ENCODE measurements around the gene MAGEF1. TPM values are rescaled to one million over a fixed set of nuclear protein-coding genes. Genes with fewer than 3 reads are reported as not detected.
"Not testable (repeated sequence)": the region's sequence is repeated elsewhere in the genome, so short reads cannot be mapped to it uniquely, and the experiment has no call there.

Gene MAGEF1
- total RNA-seq, 2 donors from 2014 or later = 7.4 to 7.8 TPM

- Mint-ChIP-seq H3K4me1 (ENCODE audit: low read depth in 2 of 2) (no peaks in the 10 kb centered on the region), H3K36me3 (no peaks in the 10 kb centered on the region), H3K9me3 (no peaks in the 10 kb centered on the region), H3K27me3 (peaks cover 5 to 9% of the 10 kb centered on the region in 2 donors), H3K27ac (no peak overlapping the region), H3K4me3 (no peak overlapping the region)
- ATAC-seq (no peak), DNase-seq (ENCODE audit: low spot score) (no peak)
Measured at GRCh38 chr3:184738506-184738890, 26.6 kb upstream of the MAGEF1 start.

- DNase-seq (ENCODE audit: low spot score) (no peak), ATAC-seq (no peak)
- Mint-ChIP-seq H3K27me3 (peaks cover 5 to 10% of the 10 kb centered on the region in 2 donors), H3K4me3 (no peak overlapping the region), H3K9me3 (no peaks in the 10 kb centered on the region), H3K4me1 (ENCODE audit: low read depth in 2 of 2) (no peaks in the 10 kb centered on the region), H3K27ac (no peak overlapping the region), H3K36me3 (no peaks in the 10 kb centered on the region)
Measured at GRCh38 chr3:184737641-184738505, 26.0 kb upstream of the MAGEF1 start.

- ATAC-seq = no peak
- Mint-ChIP-seq H3K4me3 (no peak overlapping the region), H3K27me3 (peaks cover 5 to 12% of the 10 kb centered on the region in 2 donors), H3K27ac (no peak overlapping the region), H3K4me1 (ENCODE audit: low read depth in 2 of 2) (no peaks in the 10 kb centered on the region), H3K9me3 (no peaks in the 10 kb centered on the region), H3K36me3 (no peaks in the 10 kb centered on the region)
- DNase-seq (ENCODE audit: low spot score) = no peak
Measured at GRCh38 chr3:184737063-184737462, 25.2 kb upstream of the MAGEF1 start.

GRCh38 chr3:184734903-184735701 lies 23.2 kb upstream of the MAGEF1 start:
- H3K4me3 Mint-ChIP-seq = no peak overlapping the region
- no peaks in the 10 kb centered on the region for H3K9me3 Mint-ChIP-seq

GRCh38 chr3:184733971-184734608 lies 22.2 kb upstream of the MAGEF1 start:
- Mint-ChIP-seq H3K4me3 (no peak overlapping the region), H3K27me3 (peaks cover 15 to 23% of the 10 kb centered on the region in 2 donors), H3K9me3 (no peaks in the 10 kb centered on the region), H3K4me1 (ENCODE audit: low read depth in 2 of 2) (no peaks in the 10 kb centered on the region), H3K36me3 (no peaks in the 10 kb centered on the region), H3K27ac (no peak overlapping the region)
- ATAC-seq (no peak), DNase-seq (ENCODE audit: low spot score) (no peak)

More at GRCh38 chr3:184734903-184735701, 23.2 kb upstream of the MAGEF1 start:
- H3K4me1 Mint-ChIP-seq (ENCODE audit: low read depth in 2 of 2) = no peaks in the 10 kb centered on the region
- no peaks in the 10 kb centered on the region for H3K36me3 Mint-ChIP-seq
- ATAC-seq (peak in 1 of 2 donors; percentile 9), DNase-seq (ENCODE audit: low spot score) (no peak)
- H3K27ac Mint-ChIP-seq = no peak overlapping the region
- H3K27me3 Mint-ChIP-seq = peaks cover 18 to 22% of the 10 kb centered on the region in 2 donors

- ATAC-seq (no peak), DNase-seq (ENCODE audit: low spot score) (no peak)
- peaks cover 12 to 23% of the 10 kb centered on the region in 2 donors for H3K27me3 Mint-ChIP-seq
- H3K9me3 Mint-ChIP-seq = no peaks in the 10 kb centered on the region
- no peak overlapping the region for H3K4me3 Mint-ChIP-seq
- no peaks in the 10 kb centered on the region for H3K4me1 Mint-ChIP-seq (ENCODE audit: low read depth in 2 of 2)
- H3K36me3 Mint-ChIP-seq = no peaks in the 10 kb centered on the region
- H3K27ac Mint-ChIP-seq = no peak overlapping the region
Measured at GRCh38 chr3:184733181-184733580, 21.3 kb upstream of the MAGEF1 start.

- ATAC-seq = no peak
Measured at GRCh38 chr3:184731786-184732537, 20.1 kb upstream of the MAGEF1 start.

GRCh38 chr3:184730924-184731323 lies 19.1 kb upstream of the MAGEF1 start:
- H3K9me3 Mint-ChIP-seq = no peaks in the 10 kb centered on the region
- ATAC-seq = no peak
- H3K4me1 Mint-ChIP-seq (ENCODE audit: low read depth in 2 of 2) = peaks cover 0 to 3% of the 10 kb centered on the region in 2 donors
- H3K36me3 Mint-ChIP-seq = no peaks in the 10 kb centered on the region
- no peak overlapping the region for H3K27ac Mint-ChIP-seq
- H3K27me3 Mint-ChIP-seq = peaks cover 15 to 23% of the 10 kb centered on the region in 2 donors
- H3K4me3 Mint-ChIP-seq = no peak overlapping the region
- no peak for DNase-seq (ENCODE audit: low spot score)

More at GRCh38 chr3:184731786-184732537, 20.1 kb upstream of the MAGEF1 start:
- Mint-ChIP-seq H3K36me3 (no peaks in the 10 kb centered on the region), H3K4me3 (no peak overlapping the region), H3K4me1 (ENCODE audit: low read depth in 2 of 2) (peaks cover 0 to 3% of the 10 kb centered on the region in 2 donors), H3K27me3 (peaks cover 12 to 23% of the 10 kb centered on the region in 2 donors), H3K9me3 (no peaks in the 10 kb centered on the region), H3K27ac (no peak overlapping the region)
- DNase-seq (ENCODE audit: low spot score) = no peak

- ATAC-seq, H3K9me3 Mint-ChIP-seq: not testable (repeated sequence)
Measured at GRCh38 chr3:184729154-184729553, 17.3 kb upstream of the MAGEF1 start.

GRCh38 chr3:184728010-184728527 lies 16.2 kb upstream of the MAGEF1 start:
- ATAC-seq (no peak), DNase-seq (ENCODE audit: low spot score) (no peak)
- Mint-ChIP-seq H3K27me3 (peaks cover 13 to 17% of the 10 kb centered on the region in 2 donors), H3K27ac (no peak overlapping the region), H3K4me1 (ENCODE audit: low read depth in 2 of 2) (peaks cover 0 to 3% of the 10 kb centered on the region in 2 donors), H3K9me3 (no peaks in the 10 kb centered on the region), H3K36me3 (no peaks in the 10 kb centered on the region), H3K4me3 (no peak overlapping the region)

More at GRCh38 chr3:184729154-184729553, 17.3 kb upstream of the MAGEF1 start:
- not testable (repeated sequence) for DNase-seq (ENCODE audit: low spot score); H3K4me1 Mint-ChIP-seq (ENCODE audit: low read depth in 2 of 2); H3K27ac Mint-ChIP-seq; H3K36me3 Mint-ChIP-seq; H3K4me3 Mint-ChIP-seq
- peaks cover 13 to 17% of the 10 kb centered on the region in 2 donors for H3K27me3 Mint-ChIP-seq

GRCh38 chr3:184727357-184728009 lies 15.6 kb upstream of the MAGEF1 start:
- Mint-ChIP-seq H3K9me3 (no peaks in the 10 kb centered on the region), H3K4me3 (no peak overlapping the region), H3K27ac (no peak overlapping the region), H3K27me3 (peaks cover 10 to 17% of the 10 kb centered on the region in 2 donors), H3K36me3 (no peaks in the 10 kb centered on the region), H3K4me1 (ENCODE audit: low read depth in 2 of 2) (peaks cover 0 to 3% of the 10 kb centered on the region in 2 donors)
- DNase-seq (ENCODE audit: low spot score) (no peak), ATAC-seq (peak; percentile 66 to 69)

GRCh38 chr3:184726497-184726896 lies 14.6 kb upstream of the MAGEF1 start:
- H3K9me3 Mint-ChIP-seq = no peaks in the 10 kb centered on the region
- peaks cover 0 to 3% of the 10 kb centered on the region in 2 donors for H3K4me1 Mint-ChIP-seq (ENCODE audit: low read depth in 2 of 2)
- peaks cover 10 to 15% of the 10 kb centered on the region in 2 donors for H3K27me3 Mint-ChIP-seq
- ATAC-seq (no peak), DNase-seq (ENCODE audit: low spot score) (no peak)
- no peak overlapping the region for H3K27ac Mint-ChIP-seq
- H3K36me3 Mint-ChIP-seq = no peaks in the 10 kb centered on the region
- no peak overlapping the region for H3K4me3 Mint-ChIP-seq

Measured in natural killer cell treated with Interleukin-12 subunit alpha and Interleukin-12 subunit beta and Interleukin-15 and Interleukin-18, amount 100 ng/mL, for 72 hours (primary cell).